HepG2 (cell line): ENCODE results near the gene PMVK. TPM values are rescaled to one million over a fixed set of nuclear protein-coding genes. Genes with fewer than 3 reads are reported as not detected.

Experiments used
- ARNTL ChIP-seq: sonication (generic); formaldehyde crosslinking; IDR thresholded peaks from 2 replicates; pipeline ENCODE4 v1.4.0; 2020; ENCODE audit warnings: mild to moderate bottlenecking, missing genetic modification reagents
- ATF6 ChIP-seq: sonication (generic); formaldehyde crosslinking; conservative IDR thresholded peaks from 2 replicates; pipeline ENCODE4 v1.4.0; 2020; ENCODE audit warnings: missing genetic modification reagents
- BHLHE40 ChIP-seq: IDR thresholded peaks from 2 replicates; pipeline ENCODE4 v1.6.1; 2011; ENCODE audit warnings: low read length, improper control_type of control experiment
- EED ChIP-seq: sonication (generic); formaldehyde crosslinking; IDR thresholded peaks from 2 replicates; pipeline ENCODE4 v1.5.0; 2020; ENCODE audit warnings: mild to moderate bottlenecking, missing genetic modification reagents
- FOXJ3 ChIP-seq: sonication (generic); formaldehyde crosslinking; IDR thresholded peaks from 2 replicates; pipeline ENCODE4 v1.4.0; 2020; ENCODE audit warnings: missing genetic modification reagents, mild to moderate bottlenecking, borderline replicate concordance
- KLF15 ChIP-seq: sonication (generic); formaldehyde crosslinking; IDR thresholded peaks from 2 replicates; pipeline ENCODE4 v1.8.1; 2023; ENCODE audit warnings: borderline replicate concordance, mild to moderate bottlenecking, inconsistent platforms, missing genetic modification reagents, mixed read lengths
- MAFF ChIP-seq: IDR thresholded peaks from 2 replicates; pipeline ENCODE4 v1.6.1; 2011; ENCODE audit warnings: low read depth, low read length, improper control_type of control experiment
- MEIS1 ChIP-seq: sonication (generic); formaldehyde crosslinking; IDR thresholded peaks from 2 replicates; pipeline ENCODE4 v1.9.0; 2021; ENCODE audit warnings: mild to moderate bottlenecking, missing genetic modification reagents, moderate library complexity, borderline replicate concordance
- NFIC ChIP-seq: IDR thresholded peaks from 2 replicates; pipeline ENCODE4 v1.6.1; 2012; ENCODE audit warnings: mild to moderate bottlenecking, low read length, inconsistent platforms
- NR2F2 ChIP-seq: IDR thresholded peaks from 2 replicates; pipeline ENCODE4 v1.6.1; 2012; ENCODE audit warnings: low read depth, inconsistent platforms, borderline replicate concordance
- NRL ChIP-seq: sonication (generic); formaldehyde crosslinking; IDR thresholded peaks from 2 replicates; pipeline ENCODE4 v1.5.0; 2020; ENCODE audit warnings: missing genetic modification reagents, mild to moderate bottlenecking, moderate library complexity, borderline replicate concordance
- RARA ChIP-seq: IDR thresholded peaks from 2 replicates; pipeline ENCODE4 v1.6.1; 2016; ENCODE audit warnings: missing genetic modification reagents, missing compliant biosample characterization
- SALL1 ChIP-seq: sonication (generic); formaldehyde crosslinking; IDR thresholded peaks from 2 replicates; pipeline ENCODE4 v1.8.0; 2022; ENCODE audit warnings: mild to moderate bottlenecking, missing genetic modification reagents
- TCF7 ChIP-seq: sonication (generic); IDR thresholded peaks from 2 replicates; pipeline ENCODE4 v1.6.1; 2016; ENCODE audit warnings: antibody characterized with exemption, low read depth
- XRCC5 ChIP-seq: fragments of 200-400 bp; formaldehyde crosslinking; optimal IDR thresholded peaks from 2 replicates; pipeline ENCODE3; 2017; ENCODE audit warnings: mild to moderate bottlenecking, low read length
- ZNF546 ChIP-seq: sonication (generic); formaldehyde crosslinking; conservative IDR thresholded peaks from 2 replicates; pipeline ENCODE4 v1.8.1; 2023; ENCODE audit warnings: mild to moderate bottlenecking, missing genetic modification reagents
- ZNF547 ChIP-seq: sonication (generic); formaldehyde crosslinking; IDR thresholded peaks from 2 replicates; pipeline ENCODE4 v1.5.1; 2020; ENCODE audit warnings: mild to moderate bottlenecking, missing genetic modification reagents
- ZNF616 ChIP-seq: sonication (generic); formaldehyde crosslinking; IDR thresholded peaks from 2 replicates; pipeline ENCODE4 v1.5.0; 2020; ENCODE audit warnings: low read depth, mild to moderate bottlenecking, missing genetic modification reagents
- polyA plus RNA-seq, 8 experiments: library from polyadenylated mRNA; depleted of rRNA in 3 of 8; stranded (reverse) in 7 of 8; unstranded in 1 of 8; fragments of >200 nt; fragmentation: Illumina TruSeq in 4 of 8; extraction: Trizol in 4 of 8; gene quantifications; 2 replicates each; pipeline versions ENCODE4 v1.2.1 to v1.2.3, GENCODE V29; 2011 to 2016; ENCODE audit warnings: low read depth in 4 of 8, missing spikeins in 1 of 8, mixed read lengths in 1 of 8; ENCODE audit not compliant: insufficient read depth in 1 of 8
- total RNA-seq, 5 experiments: library from RNA; depleted of rRNA; stranded (reverse); fragments of >200 nt; fragmentation: Illumina TruSeq; extraction: Trizol; gene quantifications; 2 replicates each; pipeline ENCODE4 v1.2.3, GENCODE V29; 2016; ENCODE audit warnings: low read depth in 1 of 5
- TF ChIP-seq, protein P1 (sequence below): sonication (generic); formaldehyde crosslinking; IDR thresholded peaks from 2 replicates; pipeline ENCODE4 v1.5.1; 2020; ENCODE audit warnings: mild to moderate bottlenecking, missing genetic modification reagents
- TF ChIP-seq, protein P2 (sequence below): sonication (generic); formaldehyde crosslinking; IDR thresholded peaks from 2 replicates; pipeline ENCODE4 v1.4.0; 2020; ENCODE audit warnings: missing genetic modification reagents, low read depth, mild to moderate bottlenecking, borderline replicate concordance
- TF ChIP-seq, protein P3 (sequence below): sonication (generic); formaldehyde crosslinking; IDR thresholded peaks from 2 replicates; pipeline ENCODE4 v1.4.0; 2020; ENCODE audit warnings: missing genetic modification reagents, borderline replicate concordance

The PMVK gene
- total and polyA plus RNA-seq, 2 of the 13 experiments (the other 11 are each of a cell fraction or from before 2014, with no cell fraction given) = 3.9 to 12.6 TPM

DNA sequence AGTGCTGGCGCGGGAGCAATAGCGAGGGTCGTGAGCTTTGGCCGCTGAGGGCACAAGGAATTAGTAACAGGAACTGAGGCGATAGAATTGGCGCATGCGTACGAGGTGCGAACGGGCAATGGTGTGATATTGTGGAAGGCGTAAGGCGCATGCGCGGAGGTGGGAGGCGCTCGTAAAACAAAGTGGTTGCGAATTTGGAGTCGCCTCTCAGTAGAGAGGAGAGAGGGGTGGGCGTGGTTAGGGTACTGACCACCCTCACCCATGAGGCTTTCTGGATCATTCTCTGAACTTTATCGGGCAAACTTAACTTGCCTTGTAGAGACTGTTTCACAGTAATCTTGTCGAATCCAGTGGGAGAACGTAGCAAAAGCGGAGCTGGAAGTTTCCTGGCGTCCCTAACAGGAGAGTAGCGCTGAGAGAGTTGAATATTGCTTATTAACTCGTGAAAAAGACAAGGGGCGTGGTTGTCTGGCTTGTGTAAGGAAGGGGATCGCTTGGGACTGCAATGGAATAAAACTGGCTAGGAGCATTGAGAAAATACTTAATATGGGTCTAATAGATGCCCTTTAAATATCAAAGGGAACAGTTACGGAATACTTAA is 38.4 kb upstream of the PMVK start (continued):
- TF ChIP-seq ATF6 (CRISPR knock-in tag) (no peak), NFIC (no peak; the same call in 1 of the 2 replicates), KLF15 (CRISPR knock-in tag) (no peak; the same call in 1 of the 2 replicates), XRCC5 (no peak), MAFF (no peak), ZNF546 (CRISPR knock-in tag) (0 out of 2 replicates have a peak, but pooled peaks have one; percentile 2), TCF7 (no peak; the same call in 1 of the 2 replicates), SALL1 (CRISPR knock-in tag) (peak; percentile 73; the same call in 1 of the 2 replicates), ZNF547 (no peak), FOXJ3 (CRISPR knock-in tag) (peak; percentile 45; the same call in 1 of the 2 replicates), BHLHE40 (no peak), ZNF616 (CRISPR knock-in tag) (peak; percentile 5; the same call in 1 of the 2 replicates), NR2F2 (peak; percentile 28; the same call in 1 of the 2 replicates), ARNTL (no peak), NRL (CRISPR knock-in tag) (peak; percentile 62; the same call in 1 of the 2 replicates), RARA (CRISPR knock-in tag) (peak; percentile 4; the same call in 1 of the 2 replicates), MEIS1 (CRISPR knock-in tag) (no peak), EED (CRISPR knock-in tag) (no peak)
- TF ChIP-seq, protein P1, sequence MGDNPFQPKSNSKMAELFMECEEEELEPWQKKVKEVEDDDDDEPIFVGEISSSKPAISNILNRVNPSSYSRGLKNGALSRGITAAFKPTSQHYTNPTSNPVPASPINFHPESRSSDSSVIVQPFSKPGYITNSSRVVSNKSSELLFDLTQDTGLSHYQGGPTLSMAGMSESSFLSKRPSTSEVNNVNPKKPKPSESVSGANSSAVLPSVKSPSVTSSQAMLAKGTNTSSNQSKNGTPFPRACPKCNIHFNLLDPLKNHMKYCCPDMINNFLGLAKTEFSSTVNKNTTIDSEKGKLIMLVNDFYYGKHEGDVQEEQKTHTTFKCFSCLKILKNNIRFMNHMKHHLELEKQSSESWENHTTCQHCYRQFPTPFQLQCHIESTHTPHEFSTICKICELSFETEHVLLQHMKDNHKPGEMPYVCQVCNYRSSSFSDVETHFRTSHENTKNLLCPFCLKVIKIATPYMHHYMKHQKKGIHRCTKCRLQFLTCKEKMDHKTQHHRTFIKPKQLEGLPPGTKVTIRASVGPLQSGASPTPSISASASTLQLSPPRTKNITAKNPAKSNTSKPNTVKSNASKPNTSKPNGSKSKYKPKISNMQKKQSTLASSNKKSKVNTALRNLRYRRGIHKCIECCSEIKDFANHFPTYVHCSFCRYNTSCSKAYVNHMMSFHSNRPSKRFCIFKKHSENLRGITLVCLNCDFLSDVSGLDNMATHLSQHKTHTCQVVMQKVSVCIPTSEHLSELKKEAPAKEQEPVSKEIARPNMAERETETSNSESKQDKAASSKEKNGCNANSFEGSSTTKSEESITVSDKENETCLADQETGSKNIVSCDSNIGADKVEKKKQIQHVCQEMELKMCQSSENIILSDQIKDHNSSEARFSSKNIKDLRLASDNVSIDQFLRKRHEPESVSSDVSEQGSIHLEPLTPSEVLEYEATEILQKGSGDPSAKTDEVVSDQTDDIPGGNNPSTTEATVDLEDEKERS (CRISPR knock-in tag) = 0 out of 2 replicates have a peak, but pooled peaks have one; percentile 16
- TF ChIP-seq, protein P2, sequence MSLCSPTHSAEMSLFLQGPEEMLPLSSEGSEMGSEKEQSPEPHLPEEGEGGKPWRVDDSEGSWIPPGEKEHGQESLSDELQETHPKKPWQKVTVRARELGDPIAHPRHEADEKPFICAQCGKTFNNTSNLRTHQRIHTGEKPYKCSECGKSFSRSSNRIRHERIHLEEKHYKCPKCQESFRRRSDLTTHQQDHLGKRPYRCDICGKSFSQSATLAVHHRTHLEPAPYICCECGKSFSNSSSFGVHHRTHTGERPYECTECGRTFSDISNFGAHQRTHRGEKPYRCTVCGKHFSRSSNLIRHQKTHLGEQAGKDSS (CRISPR knock-in tag) = peak; percentile 42; the same call in 1 of the 2 replicates
- TF ChIP-seq, protein P3, sequence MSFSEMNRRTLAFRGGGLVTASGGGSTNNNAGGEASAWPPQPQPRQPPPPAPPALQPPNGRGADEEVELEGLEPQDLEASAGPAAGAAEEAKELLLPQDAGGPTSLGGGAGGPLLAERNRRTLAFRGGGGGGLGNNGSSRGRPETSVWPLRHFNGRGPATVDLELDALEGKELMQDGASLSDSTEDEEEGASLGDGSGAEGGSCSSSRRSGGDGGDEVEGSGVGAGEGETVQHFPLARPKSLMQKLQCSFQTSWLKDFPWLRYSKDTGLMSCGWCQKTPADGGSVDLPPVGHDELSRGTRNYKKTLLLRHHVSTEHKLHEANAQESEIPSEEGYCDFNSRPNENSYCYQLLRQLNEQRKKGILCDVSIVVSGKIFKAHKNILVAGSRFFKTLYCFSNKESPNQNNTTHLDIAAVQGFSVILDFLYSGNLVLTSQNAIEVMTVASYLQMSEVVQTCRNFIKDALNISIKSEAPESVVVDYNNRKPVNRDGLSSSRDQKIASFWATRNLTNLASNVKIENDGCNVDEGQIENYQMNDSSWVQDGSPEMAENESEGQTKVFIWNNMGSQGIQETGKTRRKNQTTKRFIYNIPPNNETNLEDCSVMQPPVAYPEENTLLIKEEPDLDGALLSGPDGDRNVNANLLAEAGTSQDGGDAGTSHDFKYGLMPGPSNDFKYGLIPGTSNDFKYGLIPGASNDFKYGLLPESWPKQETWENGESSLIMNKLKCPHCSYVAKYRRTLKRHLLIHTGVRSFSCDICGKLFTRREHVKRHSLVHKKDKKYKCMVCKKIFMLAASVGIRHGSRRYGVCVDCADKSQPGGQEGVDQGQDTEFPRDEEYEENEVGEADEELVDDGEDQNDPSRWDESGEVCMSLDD (CRISPR knock-in tag) = no peak
